Stimulated activated CD8-positive, alpha-beta memory T cell treated with anti-CD3 and anti-CD28 coated beads, Interleukin-15, amount 100 ng/mL, for 48 hours (primary cell): ENCODE data around the gene CUL4B.
"Not testable (repeated sequence)": the region's sequence is repeated elsewhere in the genome, so short reads cannot be mapped to it uniquely, and the experiment has no call there.

ENCODE experiments used
- DNase-seq, 2 donors: peaks; one replicate each; pipeline ENCODE4 v3.0.0-alpha.2; 2020; ENCODE audit warnings: low read depth in 2 of 2

CUL4B gene

DNA sequence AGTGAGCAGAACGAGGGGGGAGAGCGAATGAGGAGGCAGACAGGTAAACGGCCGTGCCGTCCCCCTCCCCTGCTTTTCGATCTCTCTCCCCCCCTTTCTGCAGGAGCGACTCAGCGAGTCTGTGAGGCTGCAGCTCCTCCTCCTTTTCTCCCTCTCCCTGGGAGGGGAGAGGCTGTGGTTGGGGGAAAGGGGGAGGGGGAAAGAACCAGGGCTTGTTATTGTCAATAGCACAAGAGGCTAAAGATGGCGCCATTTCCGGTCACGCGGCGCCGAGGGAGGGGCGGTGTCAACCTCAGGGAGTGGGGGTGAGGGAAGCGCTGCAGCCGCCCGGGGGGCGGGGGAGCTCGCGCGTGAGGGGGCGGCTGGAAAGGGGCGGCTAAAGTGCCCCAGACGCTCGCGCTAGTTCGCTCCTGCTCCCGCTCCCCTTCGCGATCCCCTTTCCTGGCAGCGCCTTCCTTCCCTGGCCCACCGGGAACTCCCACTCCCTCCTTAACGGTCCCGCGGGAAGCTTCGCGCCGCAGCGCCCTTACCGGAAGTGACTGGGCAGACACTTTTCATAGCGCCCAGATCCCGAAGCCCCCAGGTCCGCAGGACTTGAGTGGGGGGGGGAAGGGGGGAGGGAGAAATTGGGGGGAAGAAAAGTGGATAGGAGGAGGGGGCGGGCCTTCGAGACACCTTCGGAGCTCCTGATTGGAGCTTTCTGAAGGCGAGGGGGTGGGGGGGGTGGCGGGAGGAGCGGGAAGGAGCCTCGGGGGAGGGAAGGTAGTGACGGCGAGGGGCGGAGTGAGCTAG, at the start of gene CUL4B:
CUL4B (minus strand) TSS at position 121 of the 792 bp plus-strand sequence. CDS start 324 bp downstream, outside the sequence.
- peak; percentile 79 to 84 for DNase-seq

DNA sequence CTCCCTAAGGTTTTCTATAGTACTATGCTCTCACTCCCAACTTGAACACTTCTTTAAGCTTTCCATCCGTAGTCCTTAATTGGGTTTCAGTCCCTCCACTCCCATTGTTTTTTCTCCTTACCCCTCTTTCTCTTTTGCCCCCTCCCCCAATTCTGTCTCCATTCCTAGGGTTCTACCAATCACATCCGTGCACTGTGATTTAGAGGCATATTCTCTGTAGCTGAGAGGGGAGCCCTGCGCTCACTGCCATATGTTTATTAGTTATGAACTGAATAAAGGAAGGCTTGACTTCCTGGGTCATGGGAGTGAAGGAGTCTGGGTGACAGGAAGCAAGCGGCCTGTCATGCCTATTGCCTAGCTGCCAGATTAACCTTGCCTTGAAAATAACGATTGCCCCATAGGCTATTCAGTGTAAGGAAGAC, 43.6 kb upstream of the CUL4B start:
- no peak for DNase-seq

DNA sequence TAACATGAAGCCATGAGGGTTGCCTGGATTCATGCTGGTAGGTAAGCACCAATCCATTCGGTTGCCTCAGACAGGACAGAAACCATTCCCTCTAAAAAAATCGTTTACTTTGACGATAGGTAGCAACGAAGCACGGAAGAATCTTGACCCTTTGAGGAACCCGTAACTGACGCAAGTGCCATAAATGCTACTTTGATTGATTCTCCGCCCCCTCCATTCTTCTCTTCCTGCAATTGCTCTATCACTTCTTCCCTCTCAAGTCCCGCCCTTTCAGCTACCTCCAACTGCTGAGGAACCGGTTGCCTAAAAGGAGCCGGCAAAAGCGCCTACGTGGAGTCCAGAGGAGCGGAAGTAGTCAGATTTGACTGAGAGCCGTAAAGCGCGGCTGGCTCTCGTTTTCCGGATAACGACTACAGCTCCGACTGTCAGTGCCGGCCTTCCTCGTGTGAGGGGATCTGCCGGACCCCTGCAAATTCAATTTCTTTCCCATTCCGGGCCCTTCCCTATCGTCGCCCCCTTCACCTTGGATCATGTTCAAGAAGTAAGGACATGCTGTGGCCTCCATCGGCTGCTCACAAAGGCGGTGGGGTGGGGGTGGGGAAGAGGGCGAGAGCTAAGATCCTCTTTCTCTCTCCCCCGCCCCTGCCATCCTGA, 43.1 kb upstream of the CUL4B start, which contains the start of gene MCTS1:
MCTS1 (plus strand) TSS at position 395 of the 654 bp plus-strand sequence; CDS start at position 531, 136 bp downstream.
- peak; percentile 64 to 70 for DNase-seq

DNA sequence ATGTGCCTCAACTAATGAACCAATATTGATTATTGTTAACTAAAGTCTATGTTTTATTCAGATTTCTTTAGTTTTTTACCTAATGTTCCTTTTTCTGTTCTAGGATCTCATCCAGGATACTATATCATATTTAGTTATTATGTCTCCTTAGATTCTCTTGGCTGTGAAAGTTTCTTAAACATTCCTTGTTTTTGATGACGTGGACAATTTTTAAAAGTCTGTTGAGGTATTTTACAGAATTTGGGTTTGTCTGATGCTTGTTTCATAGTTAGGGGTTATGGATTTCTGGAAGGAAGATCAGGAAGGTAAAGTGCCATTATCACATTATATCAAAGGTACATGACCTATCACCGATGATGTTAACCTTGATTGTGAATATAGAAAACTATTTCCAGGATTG, 24.9 kb upstream of the CUL4B start:
- DNase-seq, result no peak

GRCh38 chrX:120575379-120576114, 14.8 kb upstream of the CUL4B start:
- no peak for DNase-seq

DNA sequence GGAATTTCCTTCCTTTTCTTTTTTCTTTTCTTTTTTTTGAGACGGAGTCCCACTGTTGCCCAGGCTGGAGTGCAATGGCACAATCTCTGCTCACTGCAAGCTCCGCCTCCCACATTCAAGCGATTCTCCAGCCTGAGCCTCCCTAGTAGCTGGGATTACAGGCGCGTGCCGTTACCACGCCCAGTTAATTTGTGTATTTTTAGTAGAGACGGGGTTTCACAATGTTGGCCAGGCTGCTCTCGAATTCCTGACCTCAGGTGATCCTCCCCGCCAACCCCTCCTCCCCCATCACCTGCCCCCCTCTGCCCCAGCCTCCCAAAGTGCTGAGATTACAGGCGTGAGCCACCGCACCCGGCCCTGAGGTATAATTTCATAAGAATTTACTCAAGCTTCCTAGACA, 13.0 kb upstream of the CUL4B start:
- DNase-seq, result not testable (repeated sequence)

DNA sequence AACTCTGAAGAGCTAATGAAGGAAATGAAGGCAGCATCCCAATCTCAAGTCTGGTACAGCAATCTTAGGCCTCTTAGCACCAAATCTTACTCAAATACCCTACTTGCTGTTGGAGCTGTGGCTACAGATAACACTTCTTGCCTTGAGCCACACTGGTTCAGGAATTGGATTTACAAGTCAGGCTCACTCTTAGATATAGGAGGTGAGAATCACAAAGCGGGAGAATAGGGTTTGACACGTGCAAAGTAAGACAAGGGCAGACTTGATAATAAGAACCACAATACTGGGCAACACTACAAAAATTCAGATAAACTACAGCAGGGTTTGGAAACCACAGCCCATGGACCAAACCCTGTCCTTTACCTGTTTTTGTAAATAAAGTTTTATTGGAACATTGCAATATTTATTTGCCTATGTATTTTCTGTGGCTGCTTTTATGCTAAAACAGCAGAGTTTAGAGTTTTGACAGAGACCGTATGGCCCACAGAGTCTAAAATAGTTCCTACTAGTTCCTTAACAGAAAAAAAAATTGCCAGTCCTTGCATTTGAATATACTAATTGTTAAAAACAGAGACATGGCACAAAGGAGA, 9.3 kb upstream of the CUL4B start:
- no peak for DNase-seq

DNA sequence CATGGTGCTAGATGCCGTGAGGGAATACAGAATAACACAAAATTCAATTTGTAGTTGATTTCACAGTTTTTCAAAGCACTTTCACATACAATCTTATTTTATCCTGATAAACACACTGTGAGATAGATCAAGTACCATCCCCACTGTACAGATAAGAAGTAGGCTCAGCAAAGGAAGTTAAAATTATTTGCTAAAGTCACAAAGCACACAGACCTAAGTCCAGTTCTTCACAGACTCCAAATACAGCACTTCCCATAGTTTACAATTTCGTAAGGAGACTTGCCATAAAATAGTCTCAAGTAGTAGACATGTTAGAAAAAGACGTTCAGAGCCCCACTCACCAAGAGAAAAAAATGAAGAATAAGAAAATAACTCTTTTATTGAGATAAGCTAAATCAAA, 7.8 kb upstream of the CUL4B start:
- DNase-seq, result no peak

- DNase-seq, result no peak
These were observed 7.3 kb upstream of the CUL4B start for GRCh38 chrX:120568035-120568434.

- no peak for DNase-seq
These were observed 6.1 kb upstream of the CUL4B start for GRCh38 chrX:120566817-120567216.

- DNase-seq, result no peak
These were observed 4.2 kb upstream of the CUL4B start for GRCh38 chrX:120564925-120565324.

GRCh38 chrX:120562569-120562926, 1.8 kb upstream of the CUL4B start:
- DNase-seq, result no peak

GRCh38 chrX:120561634-120562568, 1.1 kb upstream of the CUL4B start:
- no peak for DNase-seq

GRCh38 chrX:120560405-120560841, 339 bp downstream of the CUL4B start:
- DNase-seq, result peak in 1 of 2 donors; percentile 14

DNA sequence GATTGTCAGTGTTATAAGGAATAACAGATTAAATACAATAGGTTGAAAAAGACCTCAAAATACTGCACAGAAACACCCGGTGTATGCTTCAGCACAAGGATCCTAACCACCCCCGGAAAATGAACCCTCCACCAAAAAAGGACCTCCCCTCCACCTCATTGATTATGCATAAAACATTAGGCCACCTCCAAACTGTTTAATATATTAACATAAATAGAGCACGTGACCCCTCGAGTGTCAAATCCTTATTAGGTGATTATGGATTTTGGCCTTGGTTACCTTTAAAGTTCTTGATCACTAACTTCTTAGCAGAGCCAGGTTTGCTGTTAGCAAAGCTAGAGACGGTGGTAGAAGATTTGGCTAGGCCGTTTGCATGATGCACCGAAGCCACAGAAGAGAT, 958 bp downstream of the CUL4B start:
- DNase-seq, result no peak

- DNase-seq, result no peak
These were observed 4.5 kb downstream of the CUL4B start for GRCh38 chrX:120556251-120556650.

- peak in 1 of 2 donors; percentile 4 for DNase-seq
These were observed 11.0 kb downstream of the CUL4B start for GRCh38 chrX:120549483-120550452.

DNA sequence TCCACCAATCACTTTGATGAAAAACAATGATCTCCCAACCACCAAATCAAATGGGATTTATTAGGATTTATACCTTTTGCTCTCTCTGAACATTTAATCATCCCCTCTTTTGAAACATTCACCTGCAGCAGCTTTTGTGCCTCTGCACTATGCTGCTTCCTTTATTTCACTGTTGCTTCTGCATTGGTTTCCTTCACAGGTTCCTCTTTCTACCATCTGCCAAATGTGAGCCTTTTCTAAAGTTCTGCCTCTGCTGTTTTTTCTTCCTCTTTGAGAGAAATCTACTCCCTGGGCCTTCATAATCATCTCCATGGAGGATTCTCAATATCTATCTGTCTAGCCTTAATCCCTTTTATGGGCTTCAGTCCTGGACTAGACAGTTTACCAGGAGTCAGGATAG, 24.7 kb downstream of the CUL4B start:
- no peak for DNase-seq

DNA sequence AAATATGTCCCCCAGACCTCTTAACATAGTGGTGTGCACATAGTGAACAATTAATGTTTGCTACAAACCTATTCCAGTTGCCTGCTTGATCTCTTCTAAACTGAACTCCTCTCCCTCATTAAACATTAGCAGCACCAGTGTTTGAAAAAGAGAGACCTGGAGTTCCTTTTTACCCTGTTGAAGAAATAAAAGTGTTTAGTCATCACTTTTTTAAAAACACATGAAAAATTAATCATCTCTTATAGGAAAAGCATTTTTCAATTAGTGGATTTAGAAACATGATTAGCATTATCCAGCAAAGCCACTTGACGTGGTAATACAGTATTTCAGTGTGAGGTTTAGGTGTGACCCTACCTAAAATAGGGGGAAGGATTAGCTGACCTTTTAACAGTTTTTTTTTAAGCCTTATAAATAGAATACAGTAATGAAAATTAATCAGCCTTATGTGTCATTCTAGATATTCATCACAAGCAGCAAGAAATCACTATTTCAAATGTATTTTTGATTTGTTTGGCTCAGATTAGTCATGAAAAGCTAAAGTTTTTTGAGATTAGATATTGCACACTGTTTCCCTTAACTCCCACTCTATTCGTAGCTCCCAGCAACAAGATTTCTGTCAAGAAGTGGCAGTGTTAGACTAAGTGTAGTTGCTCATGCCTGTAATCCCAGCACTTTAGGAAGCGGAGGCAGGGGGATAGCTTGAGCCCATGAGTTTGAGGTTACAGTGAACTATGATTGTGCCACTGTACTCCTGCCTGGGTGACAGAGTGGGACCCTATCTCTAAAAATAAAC, 26.2 kb downstream of the CUL4B start:
- DNase-seq, result no peak
